GM19023 (cell line): ENCODE data around the gene MTOR.
"Not testable (repeated sequence)": the region's sequence is repeated elsewhere in the genome, so short reads cannot be mapped to it uniquely, and the experiment has no call there.

Experiments used
- ATAC-seq: cut with Tn5 transposase; IDR thresholded peaks from one replicate; pipeline ENCODE4 v1.9.1; 2021; ENCODE audit warnings: mild to moderate bottlenecking, moderate library complexity; ENCODE audit not compliant: unreplicated experiment

Gene MTOR

GRCh38 chr1:11125931-11126330 is 136.4 kb downstream of the MTOR start:
- no peak for ATAC-seq

GRCh38 chr1:11124965-11125364 is 137.4 kb downstream of the MTOR start:
- ATAC-seq: no peak

- ATAC-seq: no peak
These were observed 146.0 kb downstream of the MTOR start for GRCh38 chr1:11116318-11116717.

GRCh38 chr1:11114966-11115365 is 147.4 kb downstream of the MTOR start:
- no peak for ATAC-seq

- no peak for ATAC-seq
These were observed 153.1 kb downstream of the MTOR start for GRCh38 chr1:11109047-11109760.

GRCh38 chr1:11107599-11107998 is 154.8 kb downstream of the MTOR start:
- no peak for ATAC-seq

- ATAC-seq: no peak
These were observed 156.8 kb downstream of the MTOR start for GRCh38 chr1:11105586-11105985.

- ATAC-seq: no peak
These were observed 161.0 kb downstream of the MTOR start for GRCh38 chr1:11101347-11101746.

- ATAC-seq: not testable (repeated sequence)
These were observed 161.5 kb downstream of the MTOR start for GRCh38 chr1:11100806-11101205.

- no peak for ATAC-seq
These were observed 162.2 kb downstream of the MTOR start for GRCh38 chr1:11100149-11100493.

- ATAC-seq: peak; percentile 90
These were observed 162.8 kb downstream of the MTOR start, which contains the start of gene EXOSC10 for GRCh38 chr1:11099310-11100148. Gene EXOSC10, minus strand, starts transcription at chr1:11099869. Its CDS starts 38 bp downstream, at chr1:11099831.

GRCh38 chr1:11098931-11099309 is 163.4 kb downstream of the MTOR start:
- no peak for ATAC-seq

GRCh38 chr1:11083784-11084183 is 178.6 kb downstream of the MTOR start:
- ATAC-seq: not testable (repeated sequence)

- no peak for ATAC-seq
These were observed 181.4 kb downstream of the MTOR start for GRCh38 chr1:11080931-11081330.

GRCh38 chr1:11078631-11079030 is 183.7 kb downstream of the MTOR start:
- ATAC-seq: no peak

- not testable (repeated sequence) for ATAC-seq
These were observed 189.0 kb downstream of the MTOR start for GRCh38 chr1:11073398-11073797.

- ATAC-seq: no peak
These were observed 190.0 kb downstream of the MTOR start for GRCh38 chr1:11072216-11072917.

GRCh38 chr1:11071463-11072215 is 190.7 kb downstream of the MTOR start:
- no peak for ATAC-seq

GRCh38 chr1:11070876-11071275 is 191.5 kb downstream of the MTOR start:
- no peak for ATAC-seq

GRCh38 chr1:11068600-11069473 is 193.5 kb downstream of the MTOR start:
- no peak for ATAC-seq
